NCI-H2081 (cell line): Measurements from ENCODE around the gene NCAPH2.
"Not testable (repeated sequence)": the region's sequence is repeated elsewhere in the genome, so short reads cannot be mapped to it uniquely, and the experiment has no call there.

Experiments used
- DNase-seq, 2 experiments: peaks; one replicate each; lab custom pipeline; 2025; lab: John Stamatoyannopoulos, UW

Gene NCAPH2

DNA sequence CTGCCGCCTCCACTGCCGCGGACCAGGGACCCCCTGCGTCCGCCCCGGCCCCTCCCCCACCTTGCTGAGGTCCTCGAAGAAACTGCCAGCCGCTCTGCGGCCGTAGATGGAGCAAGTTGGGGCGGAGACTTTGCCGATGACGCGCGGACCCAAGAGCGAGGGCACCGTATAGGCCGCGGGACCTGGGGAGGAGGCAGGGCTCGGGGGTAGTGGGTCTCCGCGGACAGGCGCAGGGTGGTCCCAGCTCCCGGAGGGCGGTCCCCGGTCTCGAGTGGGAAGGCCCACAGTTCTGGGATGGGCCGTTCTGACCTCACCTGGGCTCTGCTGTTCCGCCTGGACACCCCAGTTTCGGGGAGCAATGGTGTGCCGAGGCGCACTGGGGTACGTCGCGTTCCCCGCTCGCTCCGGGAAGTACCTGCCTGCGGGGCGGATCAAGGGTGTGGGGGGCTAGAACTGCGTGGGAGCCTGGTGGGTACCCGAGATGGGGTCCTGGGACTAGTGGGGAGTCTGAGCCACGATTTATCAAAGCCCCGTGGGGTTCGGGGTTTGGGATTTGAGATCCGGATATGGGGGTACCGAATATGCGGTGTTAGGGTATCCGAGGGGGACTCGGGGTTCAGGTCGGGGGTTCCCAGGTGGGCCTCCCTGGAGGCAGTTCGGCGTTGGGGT is 23.0 kb downstream of the NCAPH2 start:
- DNase-seq, result peak in 1 of 2 experiments; percentile 2

- DNase-seq, result no peak
These were observed 23.5 kb downstream of the NCAPH2 start for GRCh38 chr22:50531546-50531961.

DNA sequence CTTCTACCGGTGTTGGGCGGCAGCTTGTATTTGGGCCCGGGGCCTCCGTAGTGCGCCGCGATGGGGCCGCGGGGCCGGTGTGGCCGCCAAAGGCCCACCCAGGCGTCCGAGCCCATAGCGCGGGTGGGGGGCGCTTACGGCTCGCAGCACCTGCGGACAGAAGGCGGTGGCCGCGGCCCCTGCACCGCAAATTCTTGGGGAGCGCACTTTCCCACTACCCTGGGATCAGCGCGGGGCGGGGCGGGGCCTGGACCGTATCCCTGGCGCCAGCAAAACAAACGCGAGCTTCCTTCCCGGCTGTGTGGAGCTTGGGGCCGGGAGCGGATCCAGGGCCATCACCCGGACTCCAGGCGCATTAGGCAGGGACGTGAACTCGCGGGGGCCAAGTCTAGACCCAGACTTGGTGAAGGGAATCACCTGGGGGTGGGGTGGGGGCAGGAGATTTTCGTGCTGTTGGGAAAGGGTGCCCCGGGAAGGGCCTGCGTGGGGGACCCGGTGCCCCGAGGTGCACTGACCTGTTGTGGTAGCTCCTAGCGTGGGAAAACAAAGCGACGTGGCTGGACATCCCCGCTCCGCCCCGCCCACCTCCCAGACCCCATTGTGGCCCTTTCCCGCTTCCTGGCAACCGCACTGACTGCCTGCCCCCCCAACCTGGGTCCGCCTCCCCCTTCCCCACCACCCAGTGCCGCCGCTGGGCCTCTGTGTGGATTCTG is 24.1 kb downstream of the NCAPH2 start:
- DNase-seq, result peak in 1 of 2 experiments; percentile 14

DNA sequence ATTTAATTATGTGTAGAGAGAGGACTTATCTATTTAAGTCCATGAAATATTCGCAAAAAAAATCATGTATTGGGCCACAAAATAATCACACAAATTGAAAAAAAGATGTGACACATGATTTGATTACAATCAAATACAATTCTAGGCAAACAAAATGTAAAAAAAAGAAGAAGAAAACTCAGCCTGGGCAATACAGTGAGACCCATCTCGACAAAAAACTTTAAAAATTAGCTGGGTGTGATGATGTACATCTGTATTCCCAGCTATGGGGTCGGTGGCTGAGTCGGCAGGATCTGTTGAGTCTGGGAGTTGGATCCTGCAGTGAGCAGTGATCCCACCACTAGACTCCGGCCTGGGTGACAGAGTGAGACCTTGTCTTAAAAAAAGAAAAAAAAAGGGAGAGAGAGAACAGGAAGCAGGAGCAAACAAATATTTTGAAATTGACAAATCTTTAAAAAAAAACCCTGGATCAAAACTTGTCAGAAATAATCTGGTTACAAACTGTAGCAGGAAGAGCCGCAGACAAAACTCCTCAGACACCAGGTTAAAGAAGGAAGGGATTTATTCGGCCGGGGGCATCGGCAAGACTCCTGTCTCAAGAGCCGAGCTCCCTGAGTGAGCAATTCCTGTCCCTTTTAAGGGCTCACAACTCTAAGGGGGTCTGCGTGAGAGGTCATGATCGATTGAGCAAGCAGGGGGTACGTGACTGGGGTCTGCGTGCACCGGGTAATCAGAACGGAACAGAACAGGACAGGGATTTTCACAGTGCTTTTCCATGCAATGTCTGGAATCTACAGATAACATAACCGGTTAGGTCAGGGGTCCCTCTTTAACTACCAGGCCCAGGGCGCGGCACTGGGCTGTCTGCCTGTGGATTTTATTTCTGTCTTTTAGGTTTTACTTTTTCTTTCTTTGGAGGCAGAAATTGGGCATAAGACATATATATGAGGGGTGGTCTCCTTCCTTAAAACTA is 25.1 kb downstream of the NCAPH2 start:
- DNase-seq, result no peak

GRCh38 chr22:50533856-50534711 is 26.1 kb downstream of the NCAPH2 start:
- not testable (repeated sequence) for DNase-seq

- DNase-seq, result no peak
These were observed 27.1 kb downstream of the NCAPH2 start for GRCh38 chr22:50535113-50535512.

GRCh38 chr22:50536226-50536625 is 28.2 kb downstream of the NCAPH2 start:
- no peak for DNase-seq

DNA sequence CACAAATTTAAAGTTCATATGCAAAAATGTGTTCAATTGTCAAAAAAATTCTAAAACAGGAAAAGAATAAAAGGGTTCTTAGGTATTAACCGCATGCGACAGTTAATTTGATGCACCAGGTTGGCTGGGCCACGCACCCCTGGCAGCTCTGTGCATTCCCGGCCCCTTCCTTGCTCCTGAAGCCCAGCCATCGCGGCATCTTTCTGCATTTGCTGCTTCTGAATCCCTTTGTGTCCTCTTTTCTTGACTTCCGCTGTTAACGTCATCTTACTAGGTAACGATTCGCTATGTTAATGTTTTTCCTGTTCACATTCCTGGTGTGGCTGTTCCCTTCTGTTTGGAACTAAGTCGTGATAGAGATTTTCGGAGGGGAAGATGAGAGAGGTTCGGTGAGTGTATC is 29.7 kb downstream of the NCAPH2 start:
- DNase-seq, result no peak

DNA sequence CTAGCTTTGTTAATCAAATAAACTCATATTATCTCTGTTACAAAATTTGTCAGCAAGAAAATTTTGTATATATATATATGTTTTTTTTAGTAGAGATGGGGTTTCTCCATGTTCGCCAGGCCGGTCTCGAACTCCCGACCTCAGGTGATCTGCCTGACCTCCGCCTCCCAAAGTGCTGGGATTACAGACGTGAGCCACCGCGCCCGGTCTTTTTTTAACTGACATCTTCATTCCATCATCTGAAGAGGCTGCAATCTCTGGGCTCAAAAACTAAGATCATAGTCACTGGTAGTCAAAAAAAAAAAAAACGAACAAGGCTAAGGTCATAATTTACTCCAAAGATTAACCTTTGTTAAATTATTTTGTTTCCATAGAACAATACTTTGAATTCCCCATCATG is 32.4 kb downstream of the NCAPH2 start:
- DNase-seq, result no peak

GRCh38 chr22:50541667-50542026 is 33.6 kb downstream of the NCAPH2 start:
- DNase-seq, result not testable (repeated sequence)

DNA sequence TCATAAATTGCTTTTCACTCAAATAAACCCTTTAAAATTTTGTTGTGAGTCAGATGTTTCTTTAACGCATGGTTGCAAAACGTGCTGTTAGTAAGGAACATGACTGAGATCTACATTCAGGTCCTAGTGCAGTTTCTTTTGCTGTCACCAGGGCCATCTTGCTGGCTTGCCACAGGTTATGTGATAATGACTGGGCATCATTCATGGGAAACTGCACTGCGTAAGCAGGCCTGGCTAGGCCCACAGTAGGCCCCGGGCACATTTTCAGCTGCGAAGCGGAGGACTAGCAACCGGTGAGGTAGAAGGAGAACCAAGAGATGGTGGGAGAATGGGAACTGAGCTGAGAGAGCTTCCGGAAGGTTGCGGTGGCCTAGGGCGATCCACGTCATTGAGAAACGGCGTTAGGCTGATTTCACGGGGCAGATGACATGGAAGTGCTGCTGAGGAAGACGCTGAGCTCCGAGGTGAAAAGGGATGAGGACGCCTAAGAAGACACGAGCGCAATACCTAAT is 34.4 kb downstream of the NCAPH2 start:
- DNase-seq, result no peak

DNA sequence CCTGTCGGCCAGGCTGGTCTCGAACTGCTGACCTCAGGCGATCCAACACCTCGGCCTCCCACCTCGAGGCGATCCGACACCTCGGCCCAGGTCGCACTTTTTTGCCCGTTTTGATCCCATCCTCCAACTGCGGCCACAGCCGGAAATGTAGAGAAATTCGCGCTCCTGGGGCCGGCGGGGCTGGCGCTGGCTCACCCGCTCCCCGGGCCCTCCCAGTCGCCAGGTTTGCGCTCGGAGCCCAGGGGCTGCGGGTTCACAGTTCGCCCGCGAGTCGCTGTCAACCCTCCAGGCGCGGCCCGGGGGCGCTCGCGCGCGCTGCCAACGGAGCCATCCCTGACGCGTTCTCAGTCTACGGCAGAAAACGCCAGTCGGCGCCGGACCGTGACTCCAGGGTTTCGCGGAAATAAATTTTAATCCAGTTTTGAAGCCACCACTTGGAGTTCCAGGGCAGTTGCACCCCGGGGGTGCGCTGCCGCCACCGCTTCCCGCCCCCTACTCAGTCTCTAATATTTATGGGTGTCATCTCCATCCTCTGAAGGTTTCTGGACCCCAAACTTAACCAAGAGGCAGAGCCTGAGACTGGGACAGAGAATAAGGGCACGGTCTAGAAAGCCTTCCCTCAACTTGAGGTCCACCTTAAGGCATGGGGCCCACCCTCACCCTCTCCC is 36.2 kb downstream of the NCAPH2 start:
- no peak for DNase-seq

GRCh38 chr22:50544746-50545253 is 36.8 kb downstream of the NCAPH2 start:
- no peak for DNase-seq

GRCh38 chr22:50545522-50546325 is 37.7 kb downstream of the NCAPH2 start, which contains the start of gene KLHDC7B:
Gene KLHDC7B (plus strand): TSS chr22:50545899. CDS start chr22:50546244, 345 bp downstream.
- no peak for DNase-seq

DNA sequence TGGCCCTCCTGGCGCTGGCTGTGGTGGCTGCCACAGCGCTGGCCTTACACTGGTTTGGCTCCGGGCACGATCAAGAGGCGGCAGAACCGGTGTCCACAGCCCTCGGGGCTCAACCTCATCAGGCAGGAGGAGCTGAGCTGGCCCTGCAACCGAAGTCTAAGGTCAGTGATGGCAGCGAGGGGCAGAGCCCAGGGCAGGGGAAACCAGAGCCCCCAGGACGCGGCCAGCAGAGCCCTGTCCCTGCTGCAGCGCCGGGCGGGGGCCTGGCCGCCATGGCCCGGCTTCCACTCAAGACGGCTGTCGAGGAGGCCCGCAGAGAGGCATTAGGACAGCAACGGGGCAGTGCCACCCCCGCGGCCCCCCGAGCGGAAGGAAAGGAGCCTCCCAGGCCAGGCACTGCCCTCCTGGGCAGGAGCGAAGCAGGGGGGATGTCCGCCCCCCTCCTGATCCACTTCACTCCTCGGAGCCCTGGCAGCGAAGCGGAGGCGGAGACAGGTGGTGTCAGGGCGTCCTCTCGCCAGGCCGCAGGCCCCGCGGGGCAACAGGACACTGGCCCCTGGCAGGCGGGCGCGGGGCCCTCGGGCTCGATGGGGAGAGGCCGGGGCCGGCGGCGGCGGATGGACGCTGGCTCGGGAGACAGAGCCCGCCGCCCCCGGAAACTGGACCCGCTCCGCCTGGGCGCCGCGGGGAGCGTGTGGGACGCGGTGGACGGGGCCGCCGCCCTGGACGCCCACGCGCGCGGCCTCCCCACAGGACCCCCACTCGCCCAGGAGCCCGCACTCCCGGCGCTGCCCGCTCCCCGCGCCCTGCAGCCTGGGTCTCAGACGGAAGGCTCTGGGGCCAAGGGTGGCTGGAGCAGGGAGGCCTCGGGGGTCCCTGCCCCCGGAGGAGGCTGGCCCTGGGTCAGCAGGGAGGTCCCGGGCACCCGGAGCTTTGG is 38.6 kb downstream of the NCAPH2 start:
- DNase-seq, result no peak

DNA sequence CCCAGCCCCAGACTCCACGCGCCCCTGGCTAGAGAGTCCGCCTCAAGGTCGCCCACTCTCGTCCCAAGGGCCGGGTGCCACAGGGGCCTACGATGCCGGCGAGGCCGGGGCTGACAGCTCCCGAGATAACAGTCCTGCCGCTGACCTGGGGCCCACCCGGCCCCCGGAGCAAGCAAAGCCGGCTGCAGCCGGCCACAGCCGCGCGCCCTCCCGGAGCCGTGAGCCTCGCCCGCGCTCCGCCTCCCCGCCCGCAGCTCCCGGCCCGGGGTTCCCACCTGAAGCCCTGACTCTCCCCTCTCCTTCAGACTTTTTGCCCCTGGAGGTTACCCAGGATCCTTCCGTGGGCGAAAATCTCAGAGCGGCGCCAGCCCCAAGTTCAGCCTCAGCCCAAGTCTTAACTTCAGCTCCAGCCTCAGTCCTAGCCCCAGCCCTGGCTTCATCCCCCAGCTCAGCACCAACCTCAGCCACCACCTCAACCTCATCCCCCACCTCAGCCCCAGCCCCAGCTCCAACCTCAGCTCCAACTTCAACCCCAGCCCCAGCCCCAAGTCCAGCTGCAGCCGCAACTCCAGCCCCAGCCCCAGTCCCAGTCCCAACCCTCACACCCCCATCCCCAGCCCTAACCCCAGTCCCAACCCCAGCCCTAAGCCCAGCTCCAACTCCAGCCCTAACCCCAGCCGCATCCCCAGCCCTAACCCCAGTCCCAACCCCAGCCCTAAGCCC is 39.4 kb downstream of the NCAPH2 start:
- DNase-seq, result no peak

DNA sequence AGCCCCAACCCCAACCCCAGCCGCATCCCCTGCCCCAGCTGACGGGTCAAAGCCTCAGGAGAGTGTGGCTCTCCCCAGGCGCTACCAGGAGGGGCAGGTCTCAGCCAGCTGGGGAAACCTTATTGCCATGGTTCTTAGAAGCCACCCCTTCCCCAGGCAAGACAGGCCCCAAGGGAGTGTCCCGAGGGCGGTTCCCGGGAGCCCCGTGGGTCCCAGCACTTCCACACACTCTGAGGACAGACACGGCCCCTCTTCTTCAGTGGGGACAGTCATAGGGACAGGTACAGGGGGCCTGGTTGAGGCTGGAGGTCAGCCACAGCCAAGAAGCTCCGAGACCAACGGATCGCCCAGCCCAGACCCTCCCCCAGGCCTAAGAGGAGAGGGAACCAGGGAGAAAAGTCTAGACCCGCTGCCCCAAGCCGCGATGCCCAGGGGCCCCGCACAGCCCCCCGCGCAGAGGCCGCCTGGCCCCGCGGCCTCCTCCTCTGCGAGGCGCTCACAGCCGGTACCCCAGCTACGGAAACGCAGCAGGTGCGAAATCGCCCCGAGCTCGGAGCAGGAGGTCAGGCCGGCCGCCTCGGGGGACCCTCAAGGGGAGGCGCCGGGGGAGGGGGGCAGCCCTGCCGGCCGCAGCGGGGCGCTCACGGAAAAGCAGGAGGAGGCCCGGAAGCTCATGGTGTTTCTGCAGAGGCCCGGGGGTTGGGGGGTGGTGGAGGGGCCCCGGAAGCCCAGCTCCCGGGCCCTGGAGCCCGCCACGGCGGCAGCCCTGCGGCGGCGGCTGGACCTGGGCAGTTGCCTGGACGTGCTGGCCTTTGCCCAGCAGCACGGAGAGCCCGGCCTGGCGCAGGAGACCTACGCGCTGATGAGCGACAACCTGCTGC is 40.3 kb downstream of the NCAPH2 start:
- DNase-seq, result no peak
